Suprapubic skin (tissue), 4 donors: ENCODE results near the gene DNAJC6. TPM values are rescaled to one million over a fixed set of nuclear protein-coding genes. Genes with fewer than 3 reads are reported as not detected.

ENCODE experiments used
- DNase-seq, 2 donors: peaks; one replicate each; pipeline ENCODE4 v3.0.0-alpha.2; 2019; ENCODE audit warnings: low spot score in 2 of 2
- H3K27ac ChIP-seq: fragments of 200-600 bp; sonication (generic); one replicate; pipeline ENCODE4 v1.5.1; 2019
- H3K27me3 ChIP-seq: fragments of 200-600 bp; sonication (generic); one replicate; pipeline ENCODE4 v1.5.1; 2019
- H3K36me3 ChIP-seq: fragments of 200-600 bp; sonication (generic); one replicate; pipeline ENCODE4 v1.5.1; 2019
- H3K4me1 ChIP-seq: fragments of 200-600 bp; sonication (generic); one replicate; pipeline ENCODE4 v1.5.1; 2019
- H3K4me3 ChIP-seq: fragments of 200-600 bp; sonication (generic); one replicate; pipeline ENCODE4 v1.5.1; 2019; ENCODE audit warnings: mild to moderate bottlenecking
- H3K9me3 ChIP-seq: fragments of 200-600 bp; sonication (generic); one replicate; pipeline ENCODE4 v1.5.1; 2019
- EP300 ChIP-seq: sonication (generic); formaldehyde crosslinking; IDR thresholded peaks from one replicate; pipeline ENCODE4 v1.6.1; 2017; ENCODE audit warnings: antibody characterized with exemption
- POLR2A ChIP-seq, 2 donors: fragments of 450-650 bp; IDR thresholded peaks; one replicate each; pipeline ENCODE4 v1.6.1; 2017; ENCODE audit warnings: antibody characterized with exemption in 2 of 2, mild to moderate bottlenecking in 2 of 2, moderate library complexity in 2 of 2
- POLR2AphosphoS5 ChIP-seq, 3 donors: sonication (generic); formaldehyde crosslinking; IDR thresholded peaks; one replicate each; pipeline ENCODE4 v1.6.1; 2017; ENCODE audit warnings: antibody characterized with exemption in 3 of 3
- WGBS: methylation state at CpG from one replicate; pipeline ENCODE4 v1.1.5; 2018; 5-methylcytosine and 5-hydroxymethylcytosine counted together
- total RNA-seq, 4 donors: library from RNA; depleted of rRNA; stranded (reverse); fragments of >200 nt; gene quantifications; one replicate each; pipeline ENCODE4 v1.1.0, GENCODE V29; 2016
- TF ChIP-seq, protein P1 (sequence below), 2 donors: fragments of 200-600 bp in 1 of 2; fragments of 450-650 bp in 1 of 2; sonication (generic) in 1 of 2; IDR thresholded peaks; one replicate each; pipeline ENCODE4 v1.5.1; 2016 to 2019; ENCODE audit warnings: antibody characterized with exemption in 2 of 2, mild to moderate bottlenecking in 1 of 2, moderate library complexity in 1 of 2

DNAJC6 gene
- total RNA-seq, 4 donors from 2014 or later, result 1.7 to 3.8 (median 3.5) TPM

GRCh38 chr1:65420590-65421350 is 111.4 kb downstream of the DNAJC6 start, which contains the start of the genes LEPR and LEPROT:
LEPR (plus strand) TSS chr1:65420668; CDS start chr1:65565566, 144,898 bp downstream.
LEPROT (plus strand) TSS chr1:65420668; CDS start chr1:65420725, 57 bp downstream.
- peak within 1 kb of the TSS; percentile 95 for H3K27ac ChIP-seq
- H3K36me3 ChIP-seq, result peaks cover 5% of the 10 kb centered on the region
- no peaks in the 10 kb centered on the region for H3K27me3 ChIP-seq
- no peak for DNase-seq
- no peaks in the 10 kb centered on the region for H3K9me3 ChIP-seq
- TF ChIP-seq POLR2AphosphoS5 (IDR thresholded peaks at IDR 0.05) (peak; percentile 47 to 85 (median 81)), POLR2A (IDR thresholded peaks at IDR 0.05) (peak in 1 of 2 donors; percentile 88)
- TF ChIP-seq, protein P1, sequence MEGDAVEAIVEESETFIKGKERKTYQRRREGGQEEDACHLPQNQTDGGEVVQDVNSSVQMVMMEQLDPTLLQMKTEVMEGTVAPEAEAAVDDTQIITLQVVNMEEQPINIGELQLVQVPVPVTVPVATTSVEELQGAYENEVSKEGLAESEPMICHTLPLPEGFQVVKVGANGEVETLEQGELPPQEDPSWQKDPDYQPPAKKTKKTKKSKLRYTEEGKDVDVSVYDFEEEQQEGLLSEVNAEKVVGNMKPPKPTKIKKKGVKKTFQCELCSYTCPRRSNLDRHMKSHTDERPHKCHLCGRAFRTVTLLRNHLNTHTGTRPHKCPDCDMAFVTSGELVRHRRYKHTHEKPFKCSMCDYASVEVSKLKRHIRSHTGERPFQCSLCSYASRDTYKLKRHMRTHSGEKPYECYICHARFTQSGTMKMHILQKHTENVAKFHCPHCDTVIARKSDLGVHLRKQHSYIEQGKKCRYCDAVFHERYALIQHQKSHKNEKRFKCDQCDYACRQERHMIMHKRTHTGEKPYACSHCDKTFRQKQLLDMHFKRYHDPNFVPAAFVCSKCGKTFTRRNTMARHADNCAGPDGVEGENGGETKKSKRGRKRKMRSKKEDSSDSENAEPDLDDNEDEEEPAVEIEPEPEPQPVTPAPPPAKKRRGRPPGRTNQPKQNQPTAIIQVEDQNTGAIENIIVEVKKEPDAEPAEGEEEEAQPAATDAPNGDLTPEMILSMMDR (IDR thresholded peaks at IDR 0.05), result no peak
- peaks cover 34% of the 10 kb centered on the region for H3K4me1 ChIP-seq
- peak within 1 kb of the TSS; percentile 68 for H3K4me3 ChIP-seq
- WGBS, result 2% methylated on average over 40 of the region's 60 CpGs

DNA sequence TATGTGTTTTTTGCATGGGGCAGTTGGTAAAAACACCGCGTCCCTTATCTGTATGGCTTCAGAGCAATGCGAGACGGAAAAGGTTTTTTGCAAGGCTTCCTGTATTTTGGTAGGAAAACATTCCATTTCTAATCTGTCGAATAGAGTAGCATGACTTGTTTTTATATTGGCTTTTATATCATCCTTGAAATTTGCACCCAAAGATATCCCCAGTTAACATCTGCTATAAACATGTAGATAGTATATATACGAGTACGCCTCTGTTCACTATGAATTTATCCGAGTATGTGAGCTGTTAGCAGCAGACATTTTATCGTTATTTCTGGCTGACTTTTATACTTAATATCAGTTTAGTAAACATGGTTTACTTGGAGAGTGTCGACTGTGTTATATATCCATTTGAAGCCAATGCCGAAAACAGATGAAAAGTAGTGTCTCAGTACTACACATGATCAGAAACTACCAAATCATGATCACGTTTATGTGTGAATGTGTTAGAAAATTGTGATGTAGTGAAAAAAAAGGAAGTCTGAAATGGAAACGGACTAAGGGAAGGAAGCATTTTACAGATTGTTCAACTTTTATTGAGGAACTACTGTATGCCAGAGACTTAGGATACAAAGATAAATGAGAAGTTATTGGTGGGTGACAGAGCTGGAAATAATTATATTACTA is 112.1 kb downstream of the DNAJC6 start:
- peaks cover 12% of the 10 kb centered on the region for H3K36me3 ChIP-seq
- peak overlapping the region; percentile 68 for H3K4me3 ChIP-seq
- WGBS, result 2% methylated on average over 13 of the region's 13 CpGs
- H3K4me1 ChIP-seq, result peaks cover 34% of the 10 kb centered on the region
- no peak for TF ChIP-seq POLR2A (IDR thresholded peaks at IDR 0.05)
- TF ChIP-seq, protein P1 (IDR thresholded peaks at IDR 0.05), result no peak
- TF ChIP-seq POLR2AphosphoS5 (IDR thresholded peaks at IDR 0.05), result no peak
- TF ChIP-seq EP300, result no peak
- DNase-seq, result no peak
- peak overlapping the region; percentile 95 for H3K27ac ChIP-seq
- no peaks in the 10 kb centered on the region for H3K9me3 ChIP-seq
- H3K27me3 ChIP-seq, result no peaks in the 10 kb centered on the region

GRCh38 chr1:65422241-65423203 is 113.2 kb downstream of the DNAJC6 start:
- 76% methylated on average over 12 of the region's 12 CpGs for WGBS
- H3K27me3 ChIP-seq, result no peaks in the 10 kb centered on the region
- H3K9me3 ChIP-seq, result no peaks in the 10 kb centered on the region
- TF ChIP-seq, protein P1 (IDR thresholded peaks at IDR 0.05), result no peak
- TF ChIP-seq POLR2A (IDR thresholded peaks at IDR 0.05) (no peak), POLR2AphosphoS5 (IDR thresholded peaks at IDR 0.05) (no peak), EP300 (no peak)
- peak overlapping the region; percentile 68 for H3K4me3 ChIP-seq
- peak overlapping the region; percentile 22 for H3K27ac ChIP-seq
- H3K36me3 ChIP-seq, result peaks cover 22% of the 10 kb centered on the region
- no peak for DNase-seq
- H3K4me1 ChIP-seq, result peaks cover 34% of the 10 kb centered on the region

DNA sequence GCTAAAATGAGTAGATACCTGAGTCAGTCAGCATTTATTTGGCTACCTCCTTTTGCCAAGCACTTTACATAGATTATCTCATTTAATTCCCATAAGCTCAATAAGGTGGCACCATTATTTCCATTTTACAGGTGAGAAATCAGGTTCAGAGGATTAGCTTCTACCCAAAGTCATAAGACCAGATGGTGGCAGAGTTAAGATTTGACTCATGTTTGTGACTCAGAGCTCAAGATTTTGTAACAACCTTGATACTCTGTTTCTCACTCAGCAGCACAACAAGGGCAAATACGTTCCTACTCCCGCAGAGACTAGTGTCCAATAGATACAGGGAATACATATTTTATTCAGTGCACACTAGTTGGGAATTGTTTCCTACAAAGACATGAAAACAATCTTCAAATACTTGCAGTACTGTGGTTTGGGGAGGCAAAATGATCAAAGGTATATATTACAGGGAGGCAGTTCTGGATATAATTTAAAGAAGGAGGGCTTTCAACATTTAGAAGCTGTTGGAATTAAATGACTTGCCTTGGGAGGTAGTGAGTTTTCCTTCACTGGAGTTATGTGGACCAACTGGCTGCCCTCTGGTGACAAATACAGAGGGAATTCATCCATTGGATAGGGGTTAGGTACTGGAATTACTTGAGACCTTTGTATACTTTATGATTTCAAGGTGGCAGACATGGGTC is 114.7 kb downstream of the DNAJC6 start:
- H3K9me3 ChIP-seq, result no peaks in the 10 kb centered on the region
- no peak overlapping the region for H3K4me3 ChIP-seq
- H3K4me1 ChIP-seq, result peaks cover 41% of the 10 kb centered on the region
- TF ChIP-seq EP300 (no peak), POLR2A (IDR thresholded peaks at IDR 0.05) (no peak)
- H3K27me3 ChIP-seq, result no peaks in the 10 kb centered on the region
- WGBS, result 42% methylated on average over 2 of the region's 2 CpGs
- peak overlapping the region; percentile 47 for H3K27ac ChIP-seq
- no peak for DNase-seq
- peaks cover 32% of the 10 kb centered on the region for H3K36me3 ChIP-seq

DNA sequence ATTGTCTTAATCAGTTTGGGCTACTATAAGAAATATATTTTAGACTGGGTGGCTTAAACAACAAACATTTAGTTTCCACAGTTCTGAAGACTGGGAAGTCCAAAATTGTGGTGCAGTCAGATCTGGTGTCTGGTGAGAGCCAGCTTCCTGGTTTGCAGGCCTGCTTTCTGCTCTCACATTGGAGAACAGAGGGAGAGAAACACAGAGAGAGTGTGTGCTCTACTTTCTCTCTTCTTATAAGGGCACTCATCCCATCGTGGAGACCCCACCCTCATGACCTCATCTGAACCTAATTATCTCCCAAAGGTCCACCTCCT is 115.2 kb downstream of the DNAJC6 start:
- no peak for DNase-seq
- H3K27me3 ChIP-seq, result no peaks in the 10 kb centered on the region
- H3K27ac ChIP-seq, result peak overlapping the region; percentile 47
- TF ChIP-seq POLR2A (IDR thresholded peaks at IDR 0.05), result no peak
- TF ChIP-seq, protein P1 (IDR thresholded peaks at IDR 0.05), result no peak
- TF ChIP-seq EP300, result no peak
- no peak for TF ChIP-seq POLR2AphosphoS5 (IDR thresholded peaks at IDR 0.05)
- no peak overlapping the region for H3K4me3 ChIP-seq
- H3K36me3 ChIP-seq, result peaks cover 32% of the 10 kb centered on the region
- 68% methylated on average over 1 of the region's 1 CpG for WGBS
- H3K4me1 ChIP-seq, result peaks cover 42% of the 10 kb centered on the region
- H3K9me3 ChIP-seq, result no peaks in the 10 kb centered on the region
